Measurements from ENCODE around the gene RANBP3.
"Not testable (repeated sequence)": the region's sequence is repeated elsewhere in the genome, so short reads cannot be mapped to it uniquely, and the experiment has no call there.

Gene RANBP3

GRCh38 chr19:5880604-5881078 lies 97.3 kb downstream of the RANBP3 start:
- DNase-seq, result no peak

- DNase-seq, result no peak
Measured at GRCh38 chr19:5880196-5880595, 97.7 kb downstream of the RANBP3 start.

DNA sequence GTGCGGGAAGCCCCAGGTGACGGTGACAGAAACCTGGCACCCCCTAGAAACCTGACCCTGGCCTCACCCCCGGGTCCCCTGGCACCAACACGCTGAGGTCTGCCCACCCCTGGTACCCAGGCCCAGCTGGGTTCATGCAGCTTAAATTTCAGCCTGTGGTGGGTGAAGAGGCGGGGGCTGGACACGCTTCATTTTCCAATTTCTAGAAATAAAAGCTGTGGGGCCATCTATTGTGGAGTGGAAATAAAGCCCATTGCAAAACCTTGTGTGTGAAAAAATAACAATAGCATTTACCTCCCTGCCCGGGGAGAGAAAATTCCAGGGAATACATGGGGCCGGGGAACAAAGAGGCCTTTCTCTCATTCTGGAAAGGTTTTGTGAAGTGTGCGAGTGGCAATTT lies 100.1 kb downstream of the RANBP3 start:
- no peak for DNase-seq

DNA sequence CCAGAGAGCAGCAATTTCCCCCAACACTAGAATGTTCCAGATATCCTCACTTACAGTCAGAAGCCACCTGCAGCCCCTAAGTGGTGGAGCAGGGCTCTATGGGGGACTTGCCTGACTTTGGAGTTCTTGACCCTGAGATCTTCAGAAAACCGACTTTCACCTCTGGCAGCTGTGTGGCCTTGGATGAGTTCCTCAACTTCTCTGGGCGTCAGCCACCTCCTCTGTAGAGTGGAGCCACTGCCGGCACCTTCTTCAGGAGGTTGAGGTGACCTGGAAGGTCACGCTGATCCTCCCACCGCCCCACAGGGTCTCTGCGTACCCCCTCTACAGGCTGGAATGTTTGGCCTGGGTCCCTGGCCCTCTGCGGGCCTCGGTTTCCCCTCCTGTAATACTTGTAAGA lies 100.5 kb downstream of the RANBP3 start:
- no peak for DNase-seq

DNA sequence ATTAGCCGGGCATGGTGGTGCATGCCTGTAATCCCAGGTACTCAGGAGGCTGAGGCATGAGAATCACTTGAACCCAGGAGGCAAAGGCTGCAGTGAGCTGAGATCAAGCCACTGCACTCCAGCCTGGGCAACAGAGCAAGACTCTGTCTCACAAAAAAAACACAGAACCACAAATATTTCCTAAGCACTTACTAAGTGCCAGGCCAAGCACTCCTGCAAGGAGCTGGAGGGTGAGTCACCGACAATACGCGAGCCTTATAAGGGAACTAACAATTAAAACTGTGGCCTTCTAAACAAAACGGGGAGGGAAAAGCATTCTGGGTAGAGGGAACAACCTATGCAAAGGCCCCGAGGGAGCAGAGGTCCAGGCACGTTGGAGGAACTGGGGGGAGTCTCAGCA lies 103.4 kb downstream of the RANBP3 start:
- DNase-seq, result not testable (repeated sequence)

DNA sequence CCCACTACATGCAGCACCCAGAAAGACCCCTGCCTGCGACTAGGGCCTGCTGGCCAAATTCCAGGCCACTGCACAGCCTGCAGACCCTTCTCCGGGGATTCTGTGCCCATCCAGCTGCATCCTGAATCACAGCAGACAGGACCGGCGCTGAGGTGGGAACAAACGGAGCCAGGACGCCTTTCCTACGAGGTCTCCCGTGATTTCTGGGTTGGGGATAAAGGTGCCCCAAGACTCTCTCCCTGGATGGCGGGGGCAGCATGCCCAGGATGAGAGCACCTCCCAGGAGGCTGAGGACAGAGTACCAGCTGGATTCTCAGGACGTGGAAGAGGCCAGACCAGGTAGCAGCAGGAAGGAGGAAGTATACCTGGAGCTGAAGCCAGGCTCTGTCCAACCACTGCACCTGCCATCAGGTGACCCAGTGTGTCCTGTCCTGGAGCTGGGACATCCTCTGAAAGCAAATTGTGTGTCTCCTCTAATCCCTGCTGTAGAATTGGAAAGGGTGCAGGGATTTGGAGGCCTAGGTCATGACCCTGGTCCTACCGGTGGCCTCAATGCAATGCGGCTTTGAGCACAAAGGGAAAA lies 104.2 kb downstream of the RANBP3 start:
- DNase-seq, result no peak

DNA sequence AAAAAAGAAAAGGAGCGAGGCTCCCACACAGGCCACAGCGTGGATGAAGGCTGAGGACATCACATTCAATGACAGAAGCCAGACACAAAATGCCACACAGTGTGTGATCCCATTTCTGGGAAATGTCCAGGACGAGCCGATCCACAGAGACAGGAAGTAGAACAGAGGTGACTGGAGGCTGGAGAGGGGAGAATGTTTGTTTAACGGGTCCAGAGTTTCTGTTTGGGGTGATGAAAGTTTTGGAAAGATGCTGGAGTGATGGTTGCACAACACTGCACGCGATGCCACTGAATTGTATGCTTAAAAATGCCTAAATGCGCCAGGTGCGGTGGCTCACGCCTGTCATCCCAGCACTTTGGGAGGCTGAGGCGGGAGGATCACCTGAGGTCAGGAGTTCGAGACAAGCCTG lies 107.0 kb downstream of the RANBP3 start:
- DNase-seq, result no peak

DNA sequence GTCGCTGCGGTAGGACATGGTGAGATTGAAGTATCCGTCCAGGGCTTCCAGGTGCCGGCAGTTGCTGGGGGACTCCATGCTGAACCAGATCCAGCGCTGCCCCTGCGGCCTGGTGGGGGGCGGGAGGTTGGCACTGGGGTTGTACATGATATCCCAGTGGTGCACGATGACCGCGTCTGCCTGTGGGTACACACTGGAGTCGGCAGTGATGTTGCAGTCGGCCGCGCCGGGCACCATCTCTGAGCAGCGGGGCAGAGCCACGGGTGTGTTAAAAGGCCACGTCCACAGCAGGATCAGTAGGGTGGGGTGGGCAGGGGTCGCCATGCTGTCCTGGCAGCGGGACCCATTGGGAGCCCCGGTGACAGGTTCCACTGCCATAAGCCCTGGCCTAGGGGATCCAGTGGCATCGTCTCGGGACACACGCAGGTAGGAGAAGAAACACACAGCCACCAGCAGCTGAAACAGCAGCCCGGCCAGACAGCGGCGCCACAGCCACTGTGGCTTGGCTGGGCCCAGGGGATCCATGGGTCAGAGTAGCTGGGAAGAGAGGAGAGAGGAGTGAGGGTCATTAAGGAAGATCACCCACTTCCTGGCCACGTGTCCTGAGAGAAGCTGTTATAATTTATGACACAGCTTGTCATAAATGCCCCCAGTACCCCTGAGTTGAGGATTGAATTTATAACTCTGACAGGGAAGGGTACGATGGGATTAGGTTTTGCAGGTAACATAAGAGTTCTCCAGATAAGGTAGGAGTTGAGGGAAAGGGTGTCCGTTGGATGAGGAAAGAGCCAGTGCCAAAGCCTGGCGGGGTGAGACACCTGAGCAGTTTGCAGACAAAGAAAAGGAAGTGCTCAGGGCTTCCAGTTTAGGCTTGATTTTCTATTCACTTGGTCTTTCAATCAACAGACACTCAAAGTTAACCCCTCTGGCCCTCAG lies 110.5 kb downstream of the RANBP3 start:
- DNase-seq, result no peak
